Heart left ventricle (tissue), 13 donors: ENCODE measurements around the gene MRPL21.

Source experiments
- CTCF ChIP-seq, 12 donors: fragments of 200-600 bp; sonication (generic) in 4 of 12; IDR thresholded peaks; one replicate each; pipeline versions ENCODE4 v1.5.0 to v1.8.0; 2018 to 2022; ENCODE audit warnings: antibody characterized with exemption in 12 of 12, mild to moderate bottlenecking in 5 of 12
- POLR2A ChIP-seq, 2 donors: fragments of 450-650 bp; IDR thresholded peaks; one replicate each; pipeline ENCODE4 v1.6.1; 2017; ENCODE audit warnings: antibody characterized with exemption in 2 of 2, mild to moderate bottlenecking in 2 of 2, moderate library complexity in 2 of 2
- donor health status: ischemic (EF 13 %, LVEDD 7.1; RV severe dilation, severe dysfunction).
- donor health status: DM: no; HTN: yes; CAD: no.
- donor health status: DM: no; HTN: no; CAD: no.
- donor health status: ischemic (EF 25% LVEDD 6.9; RV normal size, moderate dysfunction).
- donor health status: ischemic (EF 25% LVEDD 5.7; RV mildly dilated, moderate dysfunction).
- donor health status: ischemic (EF 35%, LVEDD 5.7; RV mildly dilated, moderate dysfunction).
- donor health status: nonischemic (EF 11% LVEDD 7.7; RV severe dilation, severe dysfunction).
- donor health status: DM: yes; HTN: yes; CAD: no.
- donor health status: PGD.
- donor health status: ischemic (EF 29% LVEDD 5.4; RV normal size, mild dysfunction).
- donor health status: nonischemic (EF 23%, LVEDD 6.1; RV moderate dilation, normal function).

- TF ChIP-seq CTCF (IDR thresholded peaks at IDR 0.05) (peak in 1 of 12 donors; percentile 15), POLR2A (IDR thresholded peaks at IDR 0.05) (peak in 1 of 2 donors; percentile 73)
Observed at GRCh38 chr11:68903288-68904247, at the start of gene MRPL21, which contains the start of gene IGHMBP2.
